Choroid plexus epithelial cell (primary cell): ENCODE measurements around the gene TMEFF1.

Experiments
- DNase-seq: peaks from one replicate; pipeline ENCODE4 v3.0.0-alpha.2; 2010; ENCODE audit warnings: low read depth
- H3K4me3 ChIP-seq: 2 replicates; pipeline ENCODE4 v1.5.1; 2011; ENCODE audit warnings: low read depth, mild to moderate bottlenecking, control low read depth, low read length, moderate library complexity
- TF ChIP-seq, protein P1 (sequence below): conservative IDR thresholded peaks from 2 replicates; pipeline ENCODE4 v1.5.1; 2011; ENCODE audit warnings: low read depth, mild to moderate bottlenecking, control low read depth, inconsistent platforms, low read length, moderate library complexity

The TMEFF1 gene

DNA sequence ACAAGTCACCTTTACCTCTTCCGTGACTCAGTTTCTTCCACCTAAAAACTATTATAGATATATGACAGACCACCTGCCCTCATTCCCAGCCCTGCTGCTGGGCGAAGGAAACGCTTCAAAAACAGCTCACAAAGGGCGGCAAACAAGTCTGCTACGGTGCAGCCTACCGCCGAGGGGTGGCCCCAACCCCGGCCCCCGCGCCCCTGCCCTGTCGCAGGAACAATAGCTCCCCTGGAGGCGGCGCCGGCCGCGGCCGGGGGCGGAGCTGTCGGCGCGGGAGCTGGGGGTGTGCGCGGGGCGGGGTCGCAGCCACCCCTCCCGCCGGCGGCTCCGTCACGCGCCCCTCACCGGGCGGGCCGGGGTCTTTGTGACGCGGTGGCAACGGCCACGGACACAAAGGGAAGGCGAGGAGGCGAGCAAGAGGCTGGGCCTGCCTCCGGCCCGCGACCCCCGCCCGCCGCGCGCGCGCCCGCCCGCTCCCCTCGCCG lies at the start of gene TMEFF1:
TSS of gene TMEFF1 (plus strand) at position 362 of the 488 bp plus-strand sequence. CDS start 396 bp downstream, outside the sequence.
- TF ChIP-seq, protein P1, sequence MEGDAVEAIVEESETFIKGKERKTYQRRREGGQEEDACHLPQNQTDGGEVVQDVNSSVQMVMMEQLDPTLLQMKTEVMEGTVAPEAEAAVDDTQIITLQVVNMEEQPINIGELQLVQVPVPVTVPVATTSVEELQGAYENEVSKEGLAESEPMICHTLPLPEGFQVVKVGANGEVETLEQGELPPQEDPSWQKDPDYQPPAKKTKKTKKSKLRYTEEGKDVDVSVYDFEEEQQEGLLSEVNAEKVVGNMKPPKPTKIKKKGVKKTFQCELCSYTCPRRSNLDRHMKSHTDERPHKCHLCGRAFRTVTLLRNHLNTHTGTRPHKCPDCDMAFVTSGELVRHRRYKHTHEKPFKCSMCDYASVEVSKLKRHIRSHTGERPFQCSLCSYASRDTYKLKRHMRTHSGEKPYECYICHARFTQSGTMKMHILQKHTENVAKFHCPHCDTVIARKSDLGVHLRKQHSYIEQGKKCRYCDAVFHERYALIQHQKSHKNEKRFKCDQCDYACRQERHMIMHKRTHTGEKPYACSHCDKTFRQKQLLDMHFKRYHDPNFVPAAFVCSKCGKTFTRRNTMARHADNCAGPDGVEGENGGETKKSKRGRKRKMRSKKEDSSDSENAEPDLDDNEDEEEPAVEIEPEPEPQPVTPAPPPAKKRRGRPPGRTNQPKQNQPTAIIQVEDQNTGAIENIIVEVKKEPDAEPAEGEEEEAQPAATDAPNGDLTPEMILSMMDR, result peak; percentile 21
- H3K4me3 ChIP-seq, result peak within 1 kb of the TSS; percentile 67
- no peak for DNase-seq

DNA sequence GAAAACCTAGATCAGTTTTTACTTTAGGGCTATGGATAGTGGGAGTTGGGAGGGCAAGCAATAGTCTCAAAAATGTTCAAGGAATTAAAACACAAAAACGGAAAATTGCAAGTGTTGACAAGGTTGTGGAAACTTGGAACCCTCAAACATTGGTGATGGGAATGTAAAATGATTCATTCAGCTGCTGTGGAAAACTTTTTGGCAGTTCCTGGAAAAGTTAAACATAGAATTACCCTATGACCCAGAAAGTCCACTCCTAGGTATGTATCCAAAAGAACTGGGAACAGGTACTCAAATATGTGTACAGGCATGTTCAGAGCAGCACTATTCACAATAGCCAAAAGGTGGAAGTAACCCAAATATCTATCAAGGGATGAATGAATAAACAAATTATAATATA lies 47.2 kb upstream of the TMEFF1 start:
- TF ChIP-seq, protein P1, result no peak
- no peak for DNase-seq
- no peak overlapping the region for H3K4me3 ChIP-seq

DNA sequence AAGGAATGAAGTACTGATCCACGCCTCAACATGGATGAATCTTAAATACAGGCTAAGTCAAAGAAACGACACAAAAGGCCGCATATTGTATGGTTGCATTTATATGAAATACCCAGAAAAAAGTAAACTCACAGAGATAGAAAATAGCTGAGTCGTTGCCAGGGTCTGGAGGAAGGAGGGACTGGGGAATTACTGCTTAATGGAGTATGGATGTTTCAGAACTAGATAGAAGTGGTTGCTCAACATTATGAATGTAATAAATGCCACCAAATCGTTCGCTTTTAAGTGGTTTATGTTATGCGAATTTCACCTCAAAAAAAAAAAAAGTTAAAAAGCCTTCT lies 46.8 kb upstream of the TMEFF1 start:
- TF ChIP-seq, protein P1, result no peak
- no peak for DNase-seq
- peak overlapping the region; percentile 67 for H3K4me3 ChIP-seq

DNA sequence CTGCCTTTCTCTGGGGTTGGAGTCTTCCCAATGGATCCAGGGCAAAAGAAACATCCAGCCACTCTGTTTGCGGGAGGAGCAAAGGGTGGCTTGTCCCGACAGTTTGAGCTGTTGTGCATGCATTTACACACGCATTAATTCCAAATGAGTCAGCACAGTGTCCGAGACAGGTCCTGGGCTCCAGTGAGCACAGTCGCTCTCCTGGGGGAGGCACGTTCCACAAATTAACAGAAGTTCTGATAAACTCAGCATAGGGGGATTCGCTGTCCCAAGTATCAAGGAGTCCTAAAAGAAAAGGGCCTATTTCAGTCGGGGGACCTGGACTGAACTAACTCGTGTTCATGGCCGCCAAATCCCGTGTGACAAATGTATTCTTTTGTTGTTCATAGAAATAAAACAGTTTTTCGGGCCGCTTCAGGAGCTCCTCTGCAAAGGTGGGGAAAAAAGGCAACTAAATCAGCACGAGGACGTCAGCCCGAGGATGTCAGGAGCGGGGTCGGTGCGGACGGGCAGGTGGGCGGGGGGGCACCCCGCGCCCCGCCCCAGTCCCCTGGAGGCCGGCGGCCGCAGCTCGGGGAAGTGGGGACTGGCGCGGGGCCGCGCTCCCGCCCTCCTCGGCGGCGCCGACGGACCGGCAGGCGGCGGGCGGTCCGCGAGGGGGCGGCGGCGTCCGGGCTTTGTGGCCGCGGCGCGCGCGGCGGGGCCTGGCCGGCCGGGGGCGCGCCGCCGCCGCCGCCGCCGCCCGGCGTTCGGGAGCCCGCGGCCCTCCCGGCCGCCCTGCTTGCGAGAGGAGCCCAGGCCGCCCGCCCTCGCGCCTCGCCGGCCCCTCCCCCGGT lies 46.2 kb upstream of the TMEFF1 start, which contains the start of gene MSANTD3:
TSS of gene MSANTD3 (plus strand) at position 614 of the 836 bp plus-strand sequence. CDS start 14,796 bp downstream, outside the sequence.
- H3K4me3 ChIP-seq, result peak within 1 kb of the TSS; percentile 67
- peak; percentile 64 for DNase-seq
- TF ChIP-seq, protein P1, result no peak

DNA sequence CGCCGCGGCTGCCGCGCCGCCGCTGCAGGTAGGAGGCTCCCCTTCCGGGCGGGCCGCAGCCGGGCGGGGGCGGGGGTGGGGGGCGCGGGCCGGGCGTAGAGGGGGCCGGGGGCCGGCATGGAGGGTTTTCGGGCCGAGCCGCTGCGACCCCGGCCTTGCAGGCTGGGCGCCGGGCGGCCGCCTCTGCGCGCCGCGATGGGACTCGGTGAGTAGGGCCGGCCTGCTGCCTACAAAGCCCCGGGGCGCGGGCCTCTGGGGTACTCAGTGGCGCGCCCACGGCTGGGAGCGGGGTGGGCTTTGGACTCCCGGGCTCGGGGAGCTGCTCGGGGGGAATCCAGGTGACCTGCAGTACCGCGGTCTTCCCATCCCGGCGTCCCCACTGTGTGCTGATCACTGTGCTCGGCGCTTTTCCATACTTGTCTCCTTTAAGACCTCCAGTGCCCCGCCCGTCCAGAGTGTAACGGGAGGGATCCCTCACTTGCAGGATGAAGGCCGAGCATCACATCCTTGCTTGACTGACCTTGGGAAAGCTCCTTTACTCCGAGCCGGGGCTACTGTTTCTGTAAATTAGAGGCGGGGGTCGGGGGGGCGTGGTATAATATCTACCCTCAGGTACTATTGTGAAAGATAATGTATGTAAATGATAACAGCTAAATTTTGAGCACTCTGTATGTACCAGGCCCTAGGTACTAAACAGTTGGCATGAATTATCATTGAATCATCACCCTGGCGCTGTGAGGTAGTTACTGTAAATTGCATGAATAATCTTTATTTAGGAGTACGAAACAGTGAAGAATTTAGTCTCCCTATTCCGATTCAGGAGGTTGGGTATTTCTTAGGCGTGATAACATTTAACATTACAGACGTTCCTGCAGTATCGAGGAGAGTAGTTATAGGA lies 45.3 kb upstream of the TMEFF1 start:
- peak overlapping the region; percentile 67 for H3K4me3 ChIP-seq
- TF ChIP-seq, protein P1, result no peak
- DNase-seq, result peak; percentile 66

DNA sequence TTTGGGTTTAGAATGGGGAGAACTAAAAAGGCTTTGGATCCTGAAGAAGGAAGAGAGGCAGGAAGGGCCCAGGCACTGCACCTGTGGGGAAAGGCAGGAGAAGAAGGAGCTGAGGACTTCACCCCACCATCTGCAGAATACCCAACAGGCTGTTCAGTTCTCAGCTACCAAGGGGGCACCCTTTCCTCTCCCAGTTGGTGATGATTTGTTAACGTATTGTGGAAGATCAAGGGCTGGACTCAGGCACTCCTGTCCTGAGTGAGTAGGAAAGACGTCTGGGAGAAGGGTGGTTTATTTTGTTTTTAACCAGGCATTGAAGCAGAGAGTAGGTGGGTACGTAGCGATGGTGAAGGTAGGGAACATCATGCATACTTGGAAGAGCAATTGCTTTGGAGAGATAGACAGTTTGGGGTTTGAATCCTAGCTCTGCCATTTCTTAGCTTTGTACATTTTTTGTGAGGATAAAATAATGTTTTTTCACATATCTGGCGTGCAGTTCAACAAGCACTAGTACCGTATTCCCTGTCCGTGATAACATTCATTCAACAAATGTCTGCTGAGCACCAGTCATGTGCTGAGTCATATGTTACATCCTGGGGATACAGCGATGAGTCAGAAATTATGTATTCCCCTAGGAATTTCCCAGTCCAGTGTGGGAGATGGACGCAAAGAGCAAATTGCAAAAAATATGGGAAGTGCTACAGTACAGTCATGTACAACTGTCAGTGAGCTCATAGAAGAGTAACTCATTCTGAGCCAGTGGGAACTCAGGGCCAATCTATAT lies 43.9 kb upstream of the TMEFF1 start:
- peak overlapping the region; percentile 20 for H3K4me3 ChIP-seq
- peak; percentile 98 for DNase-seq

More for the DNA sequence above, 43.9 kb upstream of the TMEFF1 start:
- TF ChIP-seq, protein P1, result no peak
